ENCODE data around the gene PRELID3B.

DNA sequence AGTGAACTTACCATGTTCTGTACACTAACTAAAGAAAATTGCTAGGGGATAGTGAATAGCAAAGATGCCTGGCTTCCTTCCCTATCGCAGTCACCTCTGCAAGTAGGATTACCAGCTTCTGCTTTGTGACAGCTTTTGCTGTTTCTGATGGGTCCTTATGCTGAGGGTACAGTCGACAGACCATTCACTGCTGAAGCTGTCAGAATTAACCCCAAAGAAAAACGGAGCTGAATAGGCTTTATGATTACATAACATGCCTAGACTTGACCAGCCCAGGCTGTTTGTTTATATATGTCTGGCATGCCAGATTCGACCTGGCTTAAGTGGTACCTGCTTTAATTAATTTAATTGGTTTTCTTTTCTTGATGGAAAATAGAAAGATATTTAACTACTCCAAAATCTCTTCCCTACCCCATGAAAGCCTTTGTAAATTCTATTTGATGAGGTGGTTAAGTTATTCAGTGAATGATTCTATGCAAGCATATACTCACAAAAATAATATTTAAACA, 21.7 kb upstream of the PRELID3B start:
- TF ChIP-seq, protein P1, sequence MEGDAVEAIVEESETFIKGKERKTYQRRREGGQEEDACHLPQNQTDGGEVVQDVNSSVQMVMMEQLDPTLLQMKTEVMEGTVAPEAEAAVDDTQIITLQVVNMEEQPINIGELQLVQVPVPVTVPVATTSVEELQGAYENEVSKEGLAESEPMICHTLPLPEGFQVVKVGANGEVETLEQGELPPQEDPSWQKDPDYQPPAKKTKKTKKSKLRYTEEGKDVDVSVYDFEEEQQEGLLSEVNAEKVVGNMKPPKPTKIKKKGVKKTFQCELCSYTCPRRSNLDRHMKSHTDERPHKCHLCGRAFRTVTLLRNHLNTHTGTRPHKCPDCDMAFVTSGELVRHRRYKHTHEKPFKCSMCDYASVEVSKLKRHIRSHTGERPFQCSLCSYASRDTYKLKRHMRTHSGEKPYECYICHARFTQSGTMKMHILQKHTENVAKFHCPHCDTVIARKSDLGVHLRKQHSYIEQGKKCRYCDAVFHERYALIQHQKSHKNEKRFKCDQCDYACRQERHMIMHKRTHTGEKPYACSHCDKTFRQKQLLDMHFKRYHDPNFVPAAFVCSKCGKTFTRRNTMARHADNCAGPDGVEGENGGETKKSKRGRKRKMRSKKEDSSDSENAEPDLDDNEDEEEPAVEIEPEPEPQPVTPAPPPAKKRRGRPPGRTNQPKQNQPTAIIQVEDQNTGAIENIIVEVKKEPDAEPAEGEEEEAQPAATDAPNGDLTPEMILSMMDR (IDR thresholded peaks at IDR 0.05; ENCODE audit: control extremely low read depth in 1 of 3, insufficient read depth in 1 of 3, low read depth in 1 of 3, low read length in 3 of 3): no peak
- TF ChIP-seq CHD2 (IDR thresholded peaks at IDR 0.05; ENCODE audit: low read length): no peak
- TF ChIP-seq EZH2 (IDR thresholded peaks at IDR 0.05; ENCODE audit: low read depth, low read length, severe bottlenecking): no peak
- TF ChIP-seq ZNF274 (IDR thresholded peaks at IDR 0.05; ENCODE audit: borderline replicate concordance, extremely low read depth, low read length): no peak
- no peak for TF ChIP-seq CREB1 (IDR thresholded peaks at IDR 0.05)
